ENCODE data around the gene CACNB2.

GRCh38 chr10:18446205-18446604 lies 306.0 kb downstream of the CACNB2 start:
- TF ChIP-seq POLR2A (IDR thresholded peaks at IDR 0.05; ENCODE audit: low read length) = no peak
- no peak for TF ChIP-seq GATA1 (IDR thresholded peaks at IDR 0.05; ENCODE audit: low read depth, low read length)
